ENCODE data around the gene LAMA2.
"Not testable (repeated sequence)": the region's sequence is repeated elsewhere in the genome, so short reads cannot be mapped to it uniquely, and the experiment has no call there.

LAMA2 gene

GRCh38 chr6:129006724-129007514, 124.0 kb downstream of the LAMA2 start:
- DNase-seq (ENCODE audit: low read depth) = no peak

- no peak for DNase-seq (ENCODE audit: low read depth)
Measured at GRCh38 chr6:129007701-129008373, 124.9 kb downstream of the LAMA2 start.

GRCh38 chr6:129008591-129008990, 125.7 kb downstream of the LAMA2 start:
- no peak for DNase-seq (ENCODE audit: low read depth)

- no peak for DNase-seq (ENCODE audit: low read depth)
Measured at GRCh38 chr6:129009851-129010250, 126.9 kb downstream of the LAMA2 start.

GRCh38 chr6:129014302-129014701, 131.4 kb downstream of the LAMA2 start:
- DNase-seq (ENCODE audit: low read depth) = no peak

GRCh38 chr6:129015721-129016120, 132.8 kb downstream of the LAMA2 start:
- no peak for DNase-seq (ENCODE audit: low read depth)

- no peak for DNase-seq (ENCODE audit: low read depth)
Measured at GRCh38 chr6:129016844-129017243, 133.9 kb downstream of the LAMA2 start.

- DNase-seq (ENCODE audit: low read depth) = no peak
Measured at GRCh38 chr6:129022011-129022553, 139.1 kb downstream of the LAMA2 start.

GRCh38 chr6:129026601-129027000, 143.7 kb downstream of the LAMA2 start:
- DNase-seq (ENCODE audit: low read depth) = no peak

- DNase-seq (ENCODE audit: low read depth) = no peak
Measured at GRCh38 chr6:129029778-129030177, 146.8 kb downstream of the LAMA2 start.

- DNase-seq (ENCODE audit: low read depth) = no peak
Measured at GRCh38 chr6:129030215-129030614, 147.3 kb downstream of the LAMA2 start.

- DNase-seq (ENCODE audit: low read depth) = peak; percentile 33
Measured at GRCh38 chr6:129031051-129031599, 148.2 kb downstream of the LAMA2 start.

- no peak for DNase-seq (ENCODE audit: low read depth)
Measured at GRCh38 chr6:129032602-129033001, 149.7 kb downstream of the LAMA2 start.

- no peak for DNase-seq (ENCODE audit: low read depth)
Measured at GRCh38 chr6:129033180-129033579, 150.2 kb downstream of the LAMA2 start.

- no peak for DNase-seq (ENCODE audit: low read depth)
Measured at GRCh38 chr6:129033581-129033980, 150.6 kb downstream of the LAMA2 start.

- DNase-seq (ENCODE audit: low read depth) = no peak
Measured at GRCh38 chr6:129041563-129041962, 158.6 kb downstream of the LAMA2 start.

GRCh38 chr6:129046526-129046925, 163.6 kb downstream of the LAMA2 start:
- DNase-seq (ENCODE audit: low read depth) = no peak

GRCh38 chr6:129047834-129048233, 164.9 kb downstream of the LAMA2 start:
- no peak for DNase-seq (ENCODE audit: low read depth)

GRCh38 chr6:129050086-129050485, 167.1 kb downstream of the LAMA2 start:
- DNase-seq (ENCODE audit: low read depth) = peak; percentile 23

- DNase-seq (ENCODE audit: low read depth) = not testable (repeated sequence)
Measured at GRCh38 chr6:129053143-129053542, 170.2 kb downstream of the LAMA2 start.

- no peak for DNase-seq (ENCODE audit: low read depth)
Measured at GRCh38 chr6:129055796-129056195, 172.9 kb downstream of the LAMA2 start.

GRCh38 chr6:129059650-129060049, 176.7 kb downstream of the LAMA2 start:
- no peak for DNase-seq (ENCODE audit: low read depth)

GRCh38 chr6:129069006-129069405, 186.1 kb downstream of the LAMA2 start:
- DNase-seq (ENCODE audit: low read depth) = no peak

Measured in HS-5 (cell line).